Erythroblast (primary cell): Measurements from ENCODE around the gene SUGCT.

Experiments used
- GATA1 ChIP-seq: IDR thresholded peaks from 2 replicates; pipeline ENCODE4 v1.6.1; 2011; ENCODE audit warnings: low read depth, mild to moderate bottlenecking, control low read depth, low read length, moderate library complexity
- POLR2A ChIP-seq: IDR thresholded peaks from 2 replicates; pipeline ENCODE4 v1.6.1; 2011; ENCODE audit warnings: mild to moderate bottlenecking, low read length

- TF ChIP-seq POLR2A (no peak), GATA1 (no peak)
Observed at GRCh38 chr7:40694026-40694809, 559.4 kb downstream of the SUGCT start.
